Upper lobe of left lung (tissue), 4 donors: ENCODE results near the gene NCS1.

Experiments
- CTCF ChIP-seq, 6 experiments: fragments of 450-650 bp in 4 of 6; fragments of 200-600 bp in 2 of 6; sonication (generic) in 2 of 6; IDR thresholded peaks; one replicate each; pipeline ENCODE4 v1.5.1; 2016 to 2019; ENCODE audit warnings: antibody characterized with exemption in 6 of 6
- EP300 ChIP-seq, 4 donors: sonication (generic); formaldehyde crosslinking; IDR thresholded peaks; one replicate each; pipeline ENCODE4 v1.5.1; 2017; ENCODE audit warnings: antibody characterized with exemption in 4 of 4, control low read depth in 2 of 4
- POLR2AphosphoS5 ChIP-seq, 2 donors: sonication (generic); formaldehyde crosslinking; IDR thresholded peaks; one replicate each; pipeline ENCODE4 v1.5.1; 2017; ENCODE audit warnings: antibody characterized with exemption in 2 of 2

- TF ChIP-seq EP300 (IDR thresholded peaks at IDR 0.05) (no peak), CTCF (IDR thresholded peaks at IDR 0.05) (no peak), POLR2AphosphoS5 (IDR thresholded peaks at IDR 0.05) (no peak)
Measured at GRCh38 chr9:130226112-130226511, 53.9 kb downstream of the NCS1 start.
